H9 (cell line): ENCODE measurements around the gene PNPLA2. TPM values are rescaled to one million over a fixed set of nuclear protein-coding genes. Genes with fewer than 3 reads are reported as not detected.

Source experiments
- DNase-seq: peaks from one replicate; pipeline ENCODE4 v3.0.0-alpha.2; 2017
- H2AFZ ChIP-seq: one replicate; pipeline ENCODE4 v1.6.1; 2013; ENCODE audit warnings: mild to moderate bottlenecking, low read length, control low read depth, moderate library complexity
- H2AK5ac ChIP-seq: 2 replicates; pipeline ENCODE4 v1.6.1; 2013; ENCODE audit warnings: low read length, control low read depth, mixed read lengths; ENCODE audit not compliant: insufficient read length
- H2BK120ac ChIP-seq: one replicate; pipeline ENCODE4 v1.6.1; 2013; ENCODE audit warnings: low read depth, mild to moderate bottlenecking, low read length, control low read depth, inconsistent platforms; ENCODE audit not compliant: poor library complexity, severe bottlenecking
- H2BK12ac ChIP-seq: 2 replicates; pipeline ENCODE4 v1.6.1; 2013; ENCODE audit warnings: low read length, control low read depth, mixed read lengths, low read depth; ENCODE audit not compliant: insufficient read length
- H2BK15ac ChIP-seq: 2 replicates; pipeline ENCODE4 v1.6.1; 2013; ENCODE audit warnings: low read depth, low read length, control low read depth
- H2BK20ac ChIP-seq: one replicate; pipeline ENCODE4 v1.6.1; 2013; ENCODE audit warnings: low read depth, mild to moderate bottlenecking, low read length, control low read depth, inconsistent platforms; ENCODE audit not compliant: poor library complexity, severe bottlenecking
- H2BK5ac ChIP-seq: 2 replicates; pipeline ENCODE4 v1.6.1; 2013; ENCODE audit warnings: low read length, control low read depth, mixed read lengths; ENCODE audit not compliant: insufficient read length
- H3K14ac ChIP-seq: 2 replicates; pipeline ENCODE4 v1.6.1; 2013; ENCODE audit warnings: low read length, control low read depth; ENCODE audit not compliant: insufficient read depth
- H3K18ac ChIP-seq: 2 replicates; pipeline ENCODE4 v1.6.1; 2013; ENCODE audit warnings: low read depth, mild to moderate bottlenecking, mixed read lengths, low read length, control low read depth; ENCODE audit not compliant: insufficient read length
- H3K23ac ChIP-seq: 2 replicates; pipeline ENCODE4 v1.6.1; 2013; ENCODE audit warnings: low read length, control low read depth, mixed read lengths, low read depth; ENCODE audit not compliant: insufficient read length
- H3K23me2 ChIP-seq: 2 replicates; pipeline ENCODE4 v1.6.1; 2013; ENCODE audit warnings: low read depth, mild to moderate bottlenecking, mixed read lengths, low read length, control low read depth; ENCODE audit not compliant: insufficient read length, poor library complexity, severe bottlenecking
- H3K27ac ChIP-seq: 2 replicates; pipeline ENCODE4 v1.5.1; 2013; ENCODE audit warnings: low read length, control low read depth, mixed read lengths, low read depth; ENCODE audit not compliant: insufficient read length
- H3K27me3 ChIP-seq: 2 replicates; pipeline ENCODE4 v1.6.1; 2013; ENCODE audit warnings: low read length, control low read depth, inconsistent platforms; ENCODE audit not compliant: insufficient read depth
- H3K4ac ChIP-seq: 2 replicates; pipeline ENCODE4 v1.6.1; 2013; ENCODE audit warnings: low read depth, mild to moderate bottlenecking, control low read depth, inconsistent platforms, low read length, moderate library complexity
- H3K4me1 ChIP-seq: 2 replicates; pipeline ENCODE4 v1.6.1; 2013; ENCODE audit warnings: low read length, control low read depth, inconsistent platforms; ENCODE audit not compliant: insufficient read depth
- H3K4me2 ChIP-seq: 2 replicates; pipeline ENCODE4 v1.6.1; 2013; ENCODE audit warnings: low read length, control low read depth, mixed read lengths; ENCODE audit not compliant: insufficient read length, insufficient read depth
- H3K56ac ChIP-seq: 2 replicates; pipeline ENCODE4 v1.6.1; 2013; ENCODE audit warnings: low read depth, mild to moderate bottlenecking, mixed read lengths, low read length, control low read depth; ENCODE audit not compliant: insufficient read length
- H3K79me1 ChIP-seq: 2 replicates; pipeline ENCODE4 v1.6.1; 2013; ENCODE audit warnings: low read depth, mild to moderate bottlenecking, moderate library complexity, low read length, control low read depth, inconsistent platforms; ENCODE audit not compliant: insufficient read depth, poor library complexity, severe bottlenecking
- H3K79me2 ChIP-seq: 2 replicates; pipeline ENCODE4 v1.6.1; 2013; ENCODE audit warnings: low read length, control low read depth, inconsistent platforms; ENCODE audit not compliant: insufficient read depth
- H3K9ac ChIP-seq: 2 replicates; pipeline ENCODE4 v1.6.1; 2013; ENCODE audit warnings: low read length, control low read depth, mixed read lengths; ENCODE audit not compliant: insufficient read length; ENCODE audit errors: extremely low read depth
- H3K9me3 ChIP-seq: one replicate; pipeline ENCODE4 v1.6.1; 2013; ENCODE audit warnings: low read depth, low read length, inconsistent platforms; ENCODE audit not compliant: control insufficient read depth
- H3T11ph ChIP-seq: one replicate; pipeline ENCODE4 v1.6.1; 2013; ENCODE audit warnings: mild to moderate bottlenecking, low read length, control low read depth, inconsistent platforms
- H4K20me1 ChIP-seq: one replicate; pipeline ENCODE4 v1.6.1; 2013; ENCODE audit not compliant: control insufficient read depth, insufficient read length, insufficient read depth
- H4K5ac ChIP-seq: 2 replicates; pipeline ENCODE4 v1.6.1; 2013; ENCODE audit warnings: low read depth, mild to moderate bottlenecking, mixed read lengths, low read length, control low read depth; ENCODE audit not compliant: insufficient read length
- H4K8ac ChIP-seq: replicated peaks from 2 replicates; pipeline ENCODE4 v1.6.1; 2013; ENCODE audit warnings: low read length, control low read depth, mixed read lengths, low read depth; ENCODE audit not compliant: insufficient read length
- H4K91ac ChIP-seq: 2 replicates; pipeline ENCODE4 v1.6.1; 2013; ENCODE audit warnings: low read depth, mild to moderate bottlenecking, moderate library complexity, mixed read lengths, low read length, control low read depth; ENCODE audit not compliant: insufficient read length
- H3K27ac Mint-ChIP-seq, 3 experiments: 2 replicates in 2 of 3; 3 replicates in 1 of 3; pipeline ENCODE4 v1.8.0; 2020 to 2021; ENCODE audit warnings: mixed read lengths in 3 of 3, mild to moderate bottlenecking in 1 of 3, moderate library complexity in 1 of 3
- H3K27me3 Mint-ChIP-seq: 2 replicates; pipeline ENCODE4 v1.8.0; 2021; ENCODE audit warnings: low read depth, mild to moderate bottlenecking, moderate library complexity, mixed read lengths
- H3K36me3 Mint-ChIP-seq, 3 experiments: 2 replicates in 2 of 3; 3 replicates in 1 of 3; pipeline ENCODE4 v1.8.0; 2020 to 2021; ENCODE audit warnings: low read depth in 3 of 3, mixed read lengths in 3 of 3; ENCODE audit not compliant: insufficient read depth in 1 of 3
- H3K4me1 Mint-ChIP-seq, 2 experiments: 2 replicates each; pipeline ENCODE4 v1.8.0; 2020; ENCODE audit warnings: mixed read lengths in 2 of 2
- H3K4me3 Mint-ChIP-seq, 2 experiments: 2 replicates in 1 of 2; 3 replicates in 1 of 2; pipeline ENCODE4 v1.8.0; 2020 to 2021; ENCODE audit warnings: mild to moderate bottlenecking in 2 of 2, mixed read lengths in 2 of 2, moderate library complexity in 1 of 2
- H3K9me3 Mint-ChIP-seq, 2 experiments: 2 replicates in 1 of 2; 3 replicates in 1 of 2; pipeline ENCODE4 v1.8.0; 2020; ENCODE audit warnings: mild to moderate bottlenecking in 2 of 2, mixed read lengths in 2 of 2, moderate library complexity in 1 of 2
- WGBS: extraction: QIAGEN DNeasy Blood & Tissue Kit; methylation state at CpG from one replicate; pipeline ENCODE4 v1.1.7; 2013; ENCODE audit warnings: missing lambda C conversion rate, low lambda C conversion rate, mixed read lengths; ENCODE audit not compliant: insufficient read length; ENCODE audit errors: extremely low coverage; 5-methylcytosine and 5-hydroxymethylcytosine counted together
- total RNA-seq: library from RNA; stranded (reverse); gene quantifications from 2 replicates; pipeline ENCODE4 v1.2.1, GENCODE V29; 2021
- TF ChIP-seq, protein P1 (sequence below): fragments of 200-600 bp; sonication (generic); conservative IDR thresholded peaks from 3 replicates; pipeline ENCODE4 v1.8.0; 2021; ENCODE audit warnings: antibody characterized with exemption, mild to moderate bottlenecking

PNPLA2 gene
- total RNA-seq, 1 experiment from 2014 or later = 67.3 TPM

DNA sequence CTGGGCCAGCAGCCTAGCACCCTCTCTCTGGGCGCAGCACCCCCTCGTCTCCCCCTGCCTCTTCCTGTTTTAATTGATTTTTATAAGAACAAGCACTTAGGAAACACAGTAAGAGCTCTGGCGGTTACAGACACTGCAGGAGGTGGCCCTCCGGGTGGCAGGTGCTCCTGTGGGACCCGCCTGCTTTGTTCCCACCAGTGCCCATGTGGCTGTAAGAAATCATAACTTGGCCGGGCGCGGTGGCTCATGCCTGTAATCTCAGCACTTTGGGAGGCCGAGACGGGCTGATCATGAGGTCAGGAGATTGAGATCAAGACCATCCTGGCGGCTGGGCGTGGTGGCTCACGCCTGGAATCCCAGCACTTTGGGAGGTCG, 42.4 kb downstream of the PNPLA2 start:
- WGBS = no CpG with 5 or more reads among the region's 14 CpGs
- peak overlapping the region in 1 of 2 experiments; percentile 29; a peak in 1 of 5 replicates for H3K4me3 Mint-ChIP-seq
- peaks cover 21% of the 10 kb centered on the region for H3K27me3 Mint-ChIP-seq
- H3K4ac ChIP-seq = no peak overlapping the region
- H2BK120ac ChIP-seq = no peak overlapping the region
- H3K14ac ChIP-seq = no peak overlapping the region
- H3K9me3 Mint-ChIP-seq = no peaks in the 10 kb centered on the region
- H2BK12ac ChIP-seq = no peak overlapping the region
- H3K18ac ChIP-seq = no peak overlapping the region
- no peak overlapping the region for H2BK20ac ChIP-seq
- no peaks in the 10 kb centered on the region; the same call in 1 of the 2 replicates for H3K4me1 ChIP-seq
- H4K8ac ChIP-seq = no peak overlapping the region
- H3K9ac ChIP-seq = no peak overlapping the region
- H3K23me2 ChIP-seq = no peaks in the 10 kb centered on the region
- no peak overlapping the region for H3K4me2 ChIP-seq
- no peak overlapping the region for H3K27ac ChIP-seq
- H3T11ph ChIP-seq = no peak overlapping the region
- no peak overlapping the region for H2BK15ac ChIP-seq
- no peak overlapping the region for H3K23ac ChIP-seq
- peaks cover 22 to 64% of the 10 kb centered on the region in 2 experiments for H3K4me1 Mint-ChIP-seq
- no peak overlapping the region for H4K5ac ChIP-seq
- H3K56ac ChIP-seq = no peak overlapping the region
- H2AK5ac ChIP-seq = no peak overlapping the region
- H2BK5ac ChIP-seq = no peak overlapping the region
- no peaks in the 10 kb centered on the region for H3K79me1 ChIP-seq
- TF ChIP-seq, protein P1, sequence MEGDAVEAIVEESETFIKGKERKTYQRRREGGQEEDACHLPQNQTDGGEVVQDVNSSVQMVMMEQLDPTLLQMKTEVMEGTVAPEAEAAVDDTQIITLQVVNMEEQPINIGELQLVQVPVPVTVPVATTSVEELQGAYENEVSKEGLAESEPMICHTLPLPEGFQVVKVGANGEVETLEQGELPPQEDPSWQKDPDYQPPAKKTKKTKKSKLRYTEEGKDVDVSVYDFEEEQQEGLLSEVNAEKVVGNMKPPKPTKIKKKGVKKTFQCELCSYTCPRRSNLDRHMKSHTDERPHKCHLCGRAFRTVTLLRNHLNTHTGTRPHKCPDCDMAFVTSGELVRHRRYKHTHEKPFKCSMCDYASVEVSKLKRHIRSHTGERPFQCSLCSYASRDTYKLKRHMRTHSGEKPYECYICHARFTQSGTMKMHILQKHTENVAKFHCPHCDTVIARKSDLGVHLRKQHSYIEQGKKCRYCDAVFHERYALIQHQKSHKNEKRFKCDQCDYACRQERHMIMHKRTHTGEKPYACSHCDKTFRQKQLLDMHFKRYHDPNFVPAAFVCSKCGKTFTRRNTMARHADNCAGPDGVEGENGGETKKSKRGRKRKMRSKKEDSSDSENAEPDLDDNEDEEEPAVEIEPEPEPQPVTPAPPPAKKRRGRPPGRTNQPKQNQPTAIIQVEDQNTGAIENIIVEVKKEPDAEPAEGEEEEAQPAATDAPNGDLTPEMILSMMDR = no peak
- no peak overlapping the region for H4K91ac ChIP-seq
- H3K27ac Mint-ChIP-seq = no peak overlapping the region
- H3K9me3 ChIP-seq = no peaks in the 10 kb centered on the region
- DNase-seq = no peak
- H2AFZ ChIP-seq = no peak overlapping the region
- no peaks in the 10 kb centered on the region for H4K20me1 ChIP-seq
- no peaks in the 10 kb centered on the region for H3K27me3 ChIP-seq
- H3K79me2 ChIP-seq = no peaks in the 10 kb centered on the region
- peaks cover 1 to 17% (median 5%) of the 10 kb centered on the region in 3 experiments; a peak in 4 of 7 replicates for H3K36me3 Mint-ChIP-seq
